Kidney (tissue), 14 donors: ENCODE measurements around the gene KRT5. TPM values are rescaled to one million over a fixed set of nuclear protein-coding genes. Genes with fewer than 3 reads are reported as not detected.

Experiments
- DNase-seq, 5 donors: peaks; one replicate each; pipeline ENCODE4 v3.0.0-alpha.2; 2013 to 2020
- FAIRE-seq: peaks from 2 replicates; lab custom pipeline; 2012; peaks lifted over from hg19 to GRCh38; lab: Jason Lieb, UNC
- H3K27ac ChIP-seq, 2 donors: one replicate each; pipeline ENCODE4 v1.7.0; 2013; ENCODE audit warnings: low read depth in 2 of 2, low read length in 2 of 2, inconsistent platforms in 1 of 2
- H3K27me3 ChIP-seq: one replicate; pipeline ENCODE4 v1.7.1; 2013; ENCODE audit warnings: low read length, inconsistent platforms; ENCODE audit not compliant: control insufficient read depth, insufficient read depth
- H3K36me3 ChIP-seq, 3 donors: one replicate each; pipeline versions ENCODE4 v1.7.0 to v1.7.1; 2013; ENCODE audit warnings: low read length in 3 of 3, control low read depth in 1 of 3, inconsistent platforms in 1 of 3; ENCODE audit not compliant: insufficient read depth in 3 of 3, control insufficient read depth in 2 of 3
- H3K4me1 ChIP-seq, 3 donors: one replicate each; pipeline versions ENCODE4 v1.7.0 to v1.7.1; 2013; ENCODE audit warnings: low read length in 3 of 3, inconsistent platforms in 1 of 3, low read depth in 1 of 3; ENCODE audit not compliant: control insufficient read depth in 2 of 3, insufficient read depth in 2 of 3
- H3K4me3 ChIP-seq, 3 donors: one replicate each; pipeline versions ENCODE4 v1.7.0 to v1.8.1; 2013; ENCODE audit warnings: low read length in 3 of 3, control low read depth in 1 of 3, inconsistent platforms in 1 of 3
- H3K9ac ChIP-seq, 3 donors: one replicate each; pipeline versions ENCODE4 v1.7.0 to v1.7.1; 2013; ENCODE audit warnings: low read length in 3 of 3, control low read depth in 1 of 3, inconsistent platforms in 1 of 3
- H3K9me3 ChIP-seq, 3 donors: one replicate each; pipeline versions ENCODE4 v1.7.0 to v1.7.1; 2013; ENCODE audit warnings: low read length in 3 of 3, control low read depth in 1 of 3, inconsistent platforms in 1 of 3; ENCODE audit not compliant: control insufficient read depth in 2 of 3, insufficient read depth in 1 of 3
- CTCF ChIP-seq: IDR thresholded peaks from 3 replicates; pipeline ENCODE4 v1.5.1; 2012; ENCODE audit warnings: mild to moderate bottlenecking, moderate library complexity, borderline replicate concordance; ENCODE audit not compliant: insufficient read depth; ENCODE audit errors: extremely low read depth
- intact Hi-C: fragments of 100-400 bp; cut with DNase I; formaldehyde crosslinking; loops from one replicate; pipeline ENCODE4 v1.11.1; 2022
- polyA plus RNA-seq: library from polyadenylated mRNA; stranded (reverse); fragments of 350-450 nt; fragmentation: Illumina TruSeq; extraction: RNeasy Lipid Tissue Mini Kit (QIAGEN cat#74804); gene quantifications from one replicate; pipeline ENCODE4 v1.2.3, GENCODE V29; 2014; ENCODE audit warnings: low read depth, low replicate concordance; ENCODE audit not compliant: insufficient read depth
- total RNA-seq: library from RNA; stranded (reverse); fragmentation: NEBNext Ultra II Directional; extraction: Animal tissue kit (Norgen Biotek cat#: 25700); gene quantifications from one replicate; pipeline ENCODE4 v1.2.1, GENCODE V29; 2021
- donor health status: control.
- donor health status: control.
- donor health status: control.
- donor health status: control.
- donor health status: control.
- donor health status: DM: yes; HTN: yes; CAD: no.
- donor health status: Normal renal cell carcinoma (clear cell type).

The KRT5 gene
- total and polyA plus RNA-seq, 2 donors from 2014 or later, result 0.69 TPM; not detected in 1

- no peak for TF ChIP-seq CTCF
- Histone ChIP-seq H3K9ac (no peak overlapping the region), H3K4me1 (no peaks in the 10 kb centered on the region), H3K27ac (no peak overlapping the region), H3K4me3 (no peak overlapping the region), H3K27me3 (no peaks in the 10 kb centered on the region), H3K9me3 (no peaks in the 10 kb centered on the region), H3K36me3 (no peaks in the 10 kb centered on the region)
- intact Hi-C loops, result no loop called here
- DNase-seq (peak in 1 of 5 donors; percentile 1), FAIRE-seq (no peak)
Measured at GRCh38 chr12:52527121-52527800, 7.1 kb upstream of the KRT5 start.

- Histone ChIP-seq H3K36me3 (no peaks in the 10 kb centered on the region), H3K27me3 (no peaks in the 10 kb centered on the region), H3K27ac (no peak overlapping the region), H3K4me1 (no peaks in the 10 kb centered on the region), H3K9me3 (no peaks in the 10 kb centered on the region), H3K4me3 (no peak overlapping the region), H3K9ac (no peak overlapping the region)
- FAIRE-seq, result no peak
- TF ChIP-seq CTCF, result no peak
- intact Hi-C loops, result no loop called here
- peak in 1 of 5 donors; percentile 20 for DNase-seq
Measured at GRCh38 chr12:52526511-52526951, 6.3 kb upstream of the KRT5 start.

GRCh38 chr12:52525661-52526499 is 5.7 kb upstream of the KRT5 start:
- DNase-seq (peak in 2 of 5 donors; percentile 3 to 10), FAIRE-seq (no peak)
- Histone ChIP-seq H3K4me3 (no peak overlapping the region), H3K27me3 (no peaks in the 10 kb centered on the region), H3K9ac (no peak overlapping the region), H3K36me3 (no peaks in the 10 kb centered on the region), H3K27ac (no peak overlapping the region), H3K4me1 (no peaks in the 10 kb centered on the region), H3K9me3 (no peaks in the 10 kb centered on the region)
- TF ChIP-seq CTCF, result no peak
- intact Hi-C loops, result no loop called here
